Activated naive CD4-positive, alpha-beta T cell (primary cell): ENCODE results near the gene RNF7.
"Not testable (repeated sequence)": the region's sequence is repeated elsewhere in the genome, so short reads cannot be mapped to it uniquely, and the experiment has no call there.

Experiments
- DNase-seq, 4 experiments: peaks; one replicate each; lab custom pipeline; 2025; lab: John Stamatoyannopoulos, UW

The RNF7 gene

GRCh38 chr3:141735770-141736465 lies 2.2 kb upstream of the RNF7 start:
- no peak for DNase-seq

- DNase-seq = no peak
These were observed 1.0 kb upstream of the RNF7 start for GRCh38 chr3:141737093-141737492.

GRCh38 chr3:141737678-141738021 lies 448 bp upstream of the RNF7 start:
- no peak for DNase-seq

- DNase-seq = no peak
These were observed 829 bp downstream of the RNF7 start for GRCh38 chr3:141738891-141739363.

GRCh38 chr3:141739731-141740130 lies 1.6 kb downstream of the RNF7 start:
- DNase-seq = no peak

- DNase-seq = no peak
These were observed 2.3 kb downstream of the RNF7 start for GRCh38 chr3:141740349-141740748.

GRCh38 chr3:141743305-141743704 lies 5.2 kb downstream of the RNF7 start:
- DNase-seq = no peak

GRCh38 chr3:141746962-141747361 lies 8.9 kb downstream of the RNF7 start:
- DNase-seq = no peak

GRCh38 chr3:141753399-141753798 lies 15.3 kb downstream of the RNF7 start:
- DNase-seq = no peak

GRCh38 chr3:141754032-141754431 lies 15.9 kb downstream of the RNF7 start:
- no peak for DNase-seq

- not testable (repeated sequence) for DNase-seq
These were observed 24.5 kb downstream of the RNF7 start for GRCh38 chr3:141762552-141762951.

- DNase-seq = no peak
These were observed 25.1 kb downstream of the RNF7 start, which contains the start of gene GRK7 for GRCh38 chr3:141763088-141763750. TSS of gene GRK7 (plus strand) at chr3:141763408. CDS start at chr3:141778285, 14,877 bp downstream.

GRCh38 chr3:141764045-141764444 lies 25.9 kb downstream of the RNF7 start:
- DNase-seq = no peak

GRCh38 chr3:141764465-141764864 lies 26.4 kb downstream of the RNF7 start:
- no peak for DNase-seq

GRCh38 chr3:141764986-141765385 lies 26.9 kb downstream of the RNF7 start:
- no peak for DNase-seq

- DNase-seq = no peak
These were observed 29.0 kb downstream of the RNF7 start for GRCh38 chr3:141767066-141767465.

- no peak for DNase-seq
These were observed 31.3 kb downstream of the RNF7 start for GRCh38 chr3:141769221-141769894.

- no peak for DNase-seq
These were observed 35.6 kb downstream of the RNF7 start for GRCh38 chr3:141773676-141774075.

- no peak for DNase-seq
These were observed 38.3 kb downstream of the RNF7 start for GRCh38 chr3:141776376-141776775.

GRCh38 chr3:141776885-141777284 lies 38.8 kb downstream of the RNF7 start:
- no peak for DNase-seq

- DNase-seq = no peak
These were observed 40.1 kb downstream of the RNF7 start for GRCh38 chr3:141777957-141778813.

GRCh38 chr3:141779667-141780066 lies 41.6 kb downstream of the RNF7 start:
- no peak for DNase-seq
